PC-9 (cell line): ENCODE measurements around the gene SLC35F3. TPM values are rescaled to one million over a fixed set of nuclear protein-coding genes. Genes with fewer than 3 reads are reported as not detected.
A peak's percentile ranks its signal among the peaks of the same experiment; 100 is the strongest.

ENCODE experiments used
- BruUV-seq: library from RNA; stranded (reverse); fragments of 400-500 nt; replicated peaks from 2 replicates; lab custom pipeline; 2021; lab: Mats Ljungman, UMichigan
- CTCF ChIA-PET: fragments of 300-600 bp; sonication (Branson Sonifier 250); formaldehyde crosslinking; loops from one replicate; lab custom pipeline; 2022; ENCODE audit warnings: antibody characterized with exemption; lab: Charles Lee
- POLR2A ChIA-PET: fragments of 300-600 bp; sonication (Branson Sonifier 250); formaldehyde crosslinking; loops from one replicate; lab custom pipeline; 2022; ENCODE audit warnings: antibody characterized with exemption; ENCODE audit not compliant: unreplicated experiment; lab: Charles Lee
- DNase-seq, 2 experiments: peaks; one replicate each; pipeline versions ENCODE4 v3.0.0 to v3.0.0-alpha.2; 2015 to 2022; ENCODE audit warnings: mixed read lengths in 1 of 2
- H2AFZ ChIP-seq: fragments of 200-600 bp; sonication (generic); 2 replicates; pipeline ENCODE4 v1.8.1; 2017; ENCODE audit warnings: antibody characterized with exemption
- H3F3A ChIP-seq: fragments of 200-600 bp; sonication (generic); 2 replicates; pipeline ENCODE4 v1.8.1; 2017; ENCODE audit warnings: antibody characterized with exemption, mild to moderate bottlenecking, low read depth; ENCODE audit not compliant: insufficient read depth
- H3K27ac ChIP-seq: fragments of 200-600 bp; sonication (generic); 2 replicates; pipeline ENCODE4 v1.6.1; 2016; ENCODE audit warnings: mixed run types
- H3K27me3 ChIP-seq: fragments of 200-600 bp; sonication (generic); 2 replicates; pipeline ENCODE4 v1.6.1; 2016; ENCODE audit warnings: low read depth, mixed run types; ENCODE audit not compliant: insufficient read depth
- H3K36me3 ChIP-seq: fragments of 200-600 bp; sonication (generic); 2 replicates; pipeline ENCODE4 v1.6.1; 2016; ENCODE audit warnings: low read depth, mixed run types
- H3K4me1 ChIP-seq: fragments of 200-600 bp; sonication (generic); replicated peaks from 2 replicates; pipeline ENCODE4 v1.6.1; 2016; ENCODE audit warnings: mixed run types; ENCODE audit not compliant: insufficient read depth
- H3K4me2 ChIP-seq: fragments of 200-600 bp; sonication (generic); 2 replicates; pipeline ENCODE4 v1.6.1; 2017; ENCODE audit warnings: mixed run types
- H3K4me3 ChIP-seq: fragments of 200-600 bp; sonication (generic); 2 replicates; pipeline ENCODE4 v1.6.1; 2016; ENCODE audit warnings: mixed run types
- H3K79me2 ChIP-seq: fragments of 200-600 bp; sonication (generic); 2 replicates; pipeline ENCODE4 v1.6.1; 2017; ENCODE audit warnings: low read depth, mixed run types
- H3K9me2 ChIP-seq: fragments of 200-600 bp; sonication (generic); 2 replicates; pipeline ENCODE4 v1.8.1; 2017; ENCODE audit warnings: mild to moderate bottlenecking; ENCODE audit not compliant: insufficient read depth
- H3K9me3 ChIP-seq: fragments of 200-600 bp; sonication (generic); 2 replicates; pipeline ENCODE4 v1.8.1; 2016; ENCODE audit warnings: low read depth; ENCODE audit not compliant: insufficient read depth
- H4K20me1 ChIP-seq: fragments of 200-600 bp; sonication (generic); 2 replicates; pipeline ENCODE4 v1.8.1; 2017; ENCODE audit not compliant: insufficient read depth
- EZH2 ChIP-seq: fragments of 200-600 bp; sonication (generic); IDR thresholded peaks from 2 replicates; pipeline ENCODE4 v1.8.0; 2017; ENCODE audit warnings: antibody characterized with exemption, low read depth
- intact Hi-C: fragments of 100-400 bp; cut with micrococcal nuclease; formaldehyde crosslinking; loops from one replicate; pipeline ENCODE4 v1.10.0; 2022; ENCODE audit not compliant: unreplicated experiment
- total RNA-seq: library from RNA; stranded (reverse); gene quantifications from 2 replicates; pipeline ENCODE4 v1.2.3, GENCODE V29; 2021
- TF ChIP-seq, protein P1 (sequence below): fragments of 200-600 bp; sonication (generic); conservative IDR thresholded peaks from 2 replicates; pipeline ENCODE4 v1.6.1; 2017; ENCODE audit warnings: mixed run types, antibody characterized with exemption, mild to moderate bottlenecking, moderate library complexity

The SLC35F3 gene
- total RNA-seq, 1 experiment from 2014 or later: 6.1 TPM

DNA sequence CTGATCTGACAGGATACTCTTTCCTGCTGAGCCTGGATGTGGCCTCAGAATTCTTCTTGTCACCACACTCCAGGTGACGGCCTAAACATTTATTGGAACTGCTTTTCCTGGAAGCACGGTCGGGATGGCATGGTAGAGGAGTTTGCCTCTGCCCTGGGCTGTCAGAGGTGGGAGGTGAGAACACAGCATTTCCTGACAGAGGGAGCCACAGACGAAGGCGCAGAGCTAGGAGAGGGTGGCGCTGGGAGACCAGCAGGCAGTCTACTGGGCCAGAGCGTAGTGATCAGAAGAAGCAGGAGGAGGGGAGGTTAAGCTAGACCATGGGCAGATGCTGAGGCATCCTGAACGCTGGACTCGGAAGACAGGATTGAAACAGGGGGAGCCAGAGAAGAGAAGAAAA is 315.2 kb downstream of the SLC35F3 start:
- no peaks in the 10 kb centered on the region for H3K36me3 ChIP-seq
- no peak for DNase-seq
- no peak for TF ChIP-seq EZH2
- TF ChIP-seq, protein P1, sequence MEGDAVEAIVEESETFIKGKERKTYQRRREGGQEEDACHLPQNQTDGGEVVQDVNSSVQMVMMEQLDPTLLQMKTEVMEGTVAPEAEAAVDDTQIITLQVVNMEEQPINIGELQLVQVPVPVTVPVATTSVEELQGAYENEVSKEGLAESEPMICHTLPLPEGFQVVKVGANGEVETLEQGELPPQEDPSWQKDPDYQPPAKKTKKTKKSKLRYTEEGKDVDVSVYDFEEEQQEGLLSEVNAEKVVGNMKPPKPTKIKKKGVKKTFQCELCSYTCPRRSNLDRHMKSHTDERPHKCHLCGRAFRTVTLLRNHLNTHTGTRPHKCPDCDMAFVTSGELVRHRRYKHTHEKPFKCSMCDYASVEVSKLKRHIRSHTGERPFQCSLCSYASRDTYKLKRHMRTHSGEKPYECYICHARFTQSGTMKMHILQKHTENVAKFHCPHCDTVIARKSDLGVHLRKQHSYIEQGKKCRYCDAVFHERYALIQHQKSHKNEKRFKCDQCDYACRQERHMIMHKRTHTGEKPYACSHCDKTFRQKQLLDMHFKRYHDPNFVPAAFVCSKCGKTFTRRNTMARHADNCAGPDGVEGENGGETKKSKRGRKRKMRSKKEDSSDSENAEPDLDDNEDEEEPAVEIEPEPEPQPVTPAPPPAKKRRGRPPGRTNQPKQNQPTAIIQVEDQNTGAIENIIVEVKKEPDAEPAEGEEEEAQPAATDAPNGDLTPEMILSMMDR: no peak
- ChIA-PET POLR2A (no interaction called here), CTCF (interaction anchor here (0.5 kb wide), 1 partner anchor 18 kb away, joined by 3 read pairs; no protein-coding TSS in a partner anchor)
- H3K27ac ChIP-seq: no peak overlapping the region
- no peaks in the 10 kb centered on the region for H3K9me2 ChIP-seq
- H3K27me3 ChIP-seq: no peaks in the 10 kb centered on the region
- no peaks in the 10 kb centered on the region for H4K20me1 ChIP-seq
- H3K9me3 ChIP-seq: no peaks in the 10 kb centered on the region
- no peaks in the 10 kb centered on the region for H3K79me2 ChIP-seq
- intact Hi-C loops: no loop called here
- peaks cover 9% of the 10 kb centered on the region for H3K4me1 ChIP-seq
- no peak overlapping the region for H2AFZ ChIP-seq
- H3K4me2 ChIP-seq: no peak overlapping the region
- H3F3A ChIP-seq: no peaks in the 10 kb centered on the region
- BruUV-seq: no TSS peak
- H3K4me3 ChIP-seq: no peak overlapping the region

DNA sequence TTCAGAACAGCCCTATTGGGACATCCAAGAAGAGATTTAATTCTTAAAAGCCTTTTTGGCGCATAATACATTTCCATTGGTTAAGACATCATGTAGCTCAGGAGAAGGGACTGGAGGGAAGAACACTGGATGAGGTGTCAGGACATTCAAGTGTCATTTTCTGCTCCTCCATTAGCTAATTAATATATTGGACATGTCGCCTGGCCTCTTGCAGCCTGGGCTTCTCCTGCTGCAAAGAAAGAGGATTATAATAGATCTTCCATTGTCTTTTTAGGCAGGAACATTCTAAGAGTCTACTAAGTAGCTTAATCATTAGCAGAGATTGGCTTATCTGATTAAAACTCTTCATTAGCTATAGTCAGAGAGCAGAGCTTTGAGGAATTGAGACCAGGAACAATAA is 317.1 kb downstream of the SLC35F3 start:
- Histone ChIP-seq H3K9me3 (no peaks in the 10 kb centered on the region), H3K79me2 (no peaks in the 10 kb centered on the region), H3K9me2 (no peaks in the 10 kb centered on the region), H3K4me3 (no peak overlapping the region), H3K4me1 (no peaks in the 10 kb centered on the region), H2AFZ (no peak overlapping the region), H3K4me2 (no peak overlapping the region), H3K36me3 (no peaks in the 10 kb centered on the region), H4K20me1 (no peaks in the 10 kb centered on the region), H3F3A (no peaks in the 10 kb centered on the region), H3K27ac (no peak overlapping the region), H3K27me3 (no peaks in the 10 kb centered on the region)
- TF ChIP-seq EZH2: no peak
- TF ChIP-seq, protein P1: no peak
- intact Hi-C loops: no loop called here
- ChIA-PET CTCF (no interaction called here), POLR2A (interaction anchor here (0.6 kb wide), 1 partner anchor 33 kb away, joined by 3 read pairs; no protein-coding TSS in a partner anchor)
- DNase-seq: no peak
- BruUV-seq: no TSS peak

DNA sequence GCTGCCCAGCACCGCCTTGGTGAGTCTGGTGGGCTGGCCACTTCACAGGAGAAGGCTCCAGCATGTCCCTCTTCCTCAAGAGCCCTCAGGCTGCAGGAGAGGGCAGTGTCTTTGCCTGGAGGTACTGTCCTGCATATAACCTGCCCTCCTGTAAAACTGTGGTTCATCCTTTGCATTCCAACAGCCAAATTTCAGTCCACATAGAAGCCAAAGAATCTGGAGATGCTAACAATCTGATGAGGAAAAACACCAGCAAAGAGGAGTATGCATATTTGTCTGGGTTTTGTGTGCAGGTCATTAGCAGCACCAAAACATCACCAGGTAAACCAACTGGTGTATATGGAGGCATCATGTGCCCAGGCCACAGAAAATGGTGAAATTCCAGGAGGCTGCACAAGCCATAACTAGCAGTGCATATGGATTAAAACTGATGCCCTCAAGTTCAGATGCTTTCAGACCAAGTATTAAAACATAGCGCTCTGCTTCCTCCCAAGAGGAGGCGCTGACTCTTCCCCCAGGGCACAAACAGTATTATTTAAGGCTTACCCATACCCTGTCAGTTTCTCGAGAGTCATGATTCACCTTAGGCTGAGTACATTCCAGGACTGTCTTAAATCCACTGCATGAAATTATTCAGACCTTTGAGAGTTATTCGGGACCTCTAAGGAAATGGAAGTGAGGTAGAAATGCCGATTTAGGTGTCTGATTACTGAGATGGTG is 318.2 kb downstream of the SLC35F3 start:
- Histone ChIP-seq H3K9me2 (no peaks in the 10 kb centered on the region), H3K36me3 (no peaks in the 10 kb centered on the region), H3F3A (no peaks in the 10 kb centered on the region), H2AFZ (no peak overlapping the region), H3K27ac (no peak overlapping the region), H3K4me2 (no peak overlapping the region), H3K27me3 (no peaks in the 10 kb centered on the region), H3K79me2 (no peaks in the 10 kb centered on the region), H3K9me3 (no peaks in the 10 kb centered on the region), H4K20me1 (no peaks in the 10 kb centered on the region), H3K4me3 (no peak overlapping the region), H3K4me1 (no peaks in the 10 kb centered on the region)
- DNase-seq: peak in 1 of 2 experiments; percentile 53
- intact Hi-C loops: no loop called here
- ChIA-PET CTCF (no interaction called here), POLR2A (no interaction called here)
- TF ChIP-seq, protein P1: no peak
- no peak for TF ChIP-seq EZH2
- no TSS peak for BruUV-seq
